ENCODE data around the gene PRUNE2.

GRCh38 chr9:76784881-76785280, 121.0 kb downstream of the PRUNE2 start:
- TF ChIP-seq CTCF (IDR thresholded peaks at IDR 0.05) (no peak), POLR2A (IDR thresholded peaks at IDR 0.05) (no peak)
